Measurements from ENCODE around the gene FBXL15.

Gene FBXL15

GRCh38 chr10:102398172-102399020, 22.2 kb upstream of the FBXL15 start:
- DNase-seq, result no peak

GRCh38 chr10:102399217-102400021, 21.2 kb upstream of the FBXL15 start:
- DNase-seq, result peak; percentile 30 to 78

- no peak for DNase-seq
Measured at GRCh38 chr10:102400076-102400475, 20.6 kb upstream of the FBXL15 start.

DNA sequence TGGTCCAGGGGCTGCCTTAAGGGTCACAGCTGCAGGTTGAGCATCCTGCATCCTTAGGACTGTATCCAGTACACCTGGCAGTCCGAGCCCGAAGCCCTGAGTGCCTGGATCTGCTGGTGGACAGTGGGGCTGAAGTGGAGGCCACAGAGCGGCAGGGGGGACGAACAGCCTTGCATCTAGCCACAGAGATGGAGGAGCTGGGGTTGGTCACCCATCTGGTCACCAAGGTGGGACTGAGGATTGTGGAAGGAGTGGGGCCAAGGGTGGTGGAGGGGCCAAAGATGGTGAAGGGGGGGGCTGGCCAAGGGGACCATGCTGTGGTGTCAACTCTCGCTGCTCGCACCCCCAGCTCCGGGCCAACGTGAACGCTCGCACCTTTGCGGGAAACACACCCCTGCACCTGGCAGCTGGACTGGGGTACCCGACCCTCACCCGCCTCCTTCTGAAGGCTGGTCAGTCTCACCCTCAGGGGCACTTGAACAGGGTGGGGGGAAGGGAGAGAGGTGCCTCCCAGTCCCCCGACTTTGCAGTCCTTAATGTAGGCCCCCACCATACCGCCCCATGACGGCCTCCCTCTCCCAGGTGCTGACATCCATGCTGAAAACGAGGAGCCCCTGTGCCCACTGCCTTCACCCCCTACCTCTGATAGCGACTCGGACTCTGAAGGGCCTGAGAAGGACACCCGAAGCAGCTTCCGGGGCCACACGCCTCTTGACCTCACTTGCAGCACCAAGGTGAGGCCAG, 19.9 kb upstream of the FBXL15 start:
- DNase-seq, result no peak

DNA sequence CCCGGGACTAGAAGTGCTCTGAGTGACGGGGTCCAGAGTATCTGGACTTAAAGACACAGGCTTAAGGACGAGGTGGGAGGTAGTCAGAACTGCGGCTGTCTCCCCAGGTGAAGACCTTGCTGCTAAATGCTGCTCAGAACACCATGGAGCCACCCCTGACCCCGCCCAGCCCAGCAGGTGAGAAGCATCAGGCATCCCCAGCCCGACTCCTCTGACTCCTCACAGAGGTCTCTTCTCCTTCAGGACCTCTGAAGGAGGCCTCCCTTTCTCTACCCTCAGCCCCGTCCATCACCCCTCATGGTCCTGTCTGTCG, 19.3 kb upstream of the FBXL15 start:
- no peak for DNase-seq

DNA sequence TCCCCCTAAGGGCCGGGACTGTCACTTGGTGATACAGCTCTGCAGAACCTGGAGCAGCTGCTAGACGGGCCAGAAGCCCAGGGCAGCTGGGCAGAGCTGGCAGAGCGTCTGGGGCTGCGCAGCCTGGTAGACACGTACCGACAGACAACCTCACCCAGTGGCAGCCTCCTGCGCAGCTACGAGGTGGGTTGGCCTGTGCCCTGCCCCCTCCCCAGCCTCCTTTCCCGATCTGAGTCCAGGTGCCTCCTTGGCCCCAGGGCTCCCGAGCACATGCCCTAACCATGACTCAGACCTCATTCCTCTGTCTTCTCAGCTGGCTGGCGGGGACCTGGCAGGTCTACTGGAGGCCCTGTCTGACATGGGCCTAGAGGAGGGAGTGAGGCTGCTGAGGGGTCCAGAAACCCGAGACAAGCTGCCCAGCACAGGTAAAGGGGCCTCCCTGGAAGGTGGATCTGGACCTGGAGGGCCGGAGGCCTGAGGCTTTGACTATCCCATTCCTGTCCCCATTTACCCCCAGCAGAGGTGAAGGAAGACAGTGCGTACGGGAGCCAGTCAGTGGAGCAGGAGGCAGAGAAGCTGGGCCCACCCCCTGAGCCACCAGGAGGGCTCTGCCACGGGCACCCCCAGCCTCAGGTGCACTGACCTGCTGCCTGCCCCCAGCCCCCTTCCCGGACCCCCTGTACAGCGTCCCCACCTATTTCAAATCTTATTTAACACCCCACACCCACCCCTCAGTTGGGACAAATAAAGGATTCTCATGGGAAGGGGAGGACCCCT, 18.7 kb upstream of the FBXL15 start:
- DNase-seq, result no peak

- DNase-seq, result no peak
Measured at GRCh38 chr10:102402512-102402896, 18.1 kb upstream of the FBXL15 start.

DNA sequence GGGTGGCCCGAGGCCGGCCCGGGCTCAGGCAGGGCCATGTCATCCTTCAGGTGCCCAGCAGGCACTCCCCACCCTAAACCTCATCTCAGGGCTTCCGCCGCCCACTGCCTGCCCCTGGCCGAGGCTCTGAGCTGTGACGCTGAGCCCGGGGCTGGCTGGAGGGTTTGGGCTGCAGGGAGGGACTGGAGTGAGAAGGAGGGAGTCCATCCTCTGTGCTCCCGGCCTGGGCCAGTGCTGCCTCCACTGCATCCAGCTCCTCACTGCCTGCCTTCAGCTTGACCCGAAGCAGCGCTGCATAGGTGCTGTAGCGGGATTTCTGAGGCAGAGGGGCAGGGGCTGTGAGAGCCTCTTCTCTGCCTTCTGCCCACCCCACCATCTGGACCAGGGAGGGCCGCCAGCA, 17.5 kb upstream of the FBXL15 start:
- DNase-seq, result no peak

- DNase-seq, result no peak
Measured at GRCh38 chr10:102404361-102405107, 16.1 kb upstream of the FBXL15 start.

DNA sequence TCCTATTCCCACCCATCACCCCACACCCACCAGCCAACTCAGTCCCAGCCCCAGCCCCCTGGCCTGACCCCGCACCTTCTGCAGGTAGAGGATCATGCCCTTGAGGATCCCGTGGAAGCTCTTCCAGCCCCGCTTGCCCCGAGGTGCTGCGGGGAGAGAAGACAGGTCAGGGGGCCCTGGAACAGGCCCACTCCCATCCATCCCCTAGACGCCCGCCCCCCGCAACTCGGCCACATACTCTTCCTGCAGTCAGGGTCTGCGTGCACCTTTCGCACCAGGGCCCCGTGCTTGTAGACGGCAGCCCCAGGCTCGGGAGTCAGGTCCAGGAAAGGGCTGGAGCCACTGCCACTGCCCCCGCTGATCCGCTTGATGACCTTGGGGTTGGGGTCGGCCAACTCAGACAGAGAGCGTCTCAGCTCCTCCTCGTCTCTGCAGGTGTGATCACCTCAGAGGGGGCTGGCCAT, 15.5 kb upstream of the FBXL15 start:
- DNase-seq, result no peak

DNA sequence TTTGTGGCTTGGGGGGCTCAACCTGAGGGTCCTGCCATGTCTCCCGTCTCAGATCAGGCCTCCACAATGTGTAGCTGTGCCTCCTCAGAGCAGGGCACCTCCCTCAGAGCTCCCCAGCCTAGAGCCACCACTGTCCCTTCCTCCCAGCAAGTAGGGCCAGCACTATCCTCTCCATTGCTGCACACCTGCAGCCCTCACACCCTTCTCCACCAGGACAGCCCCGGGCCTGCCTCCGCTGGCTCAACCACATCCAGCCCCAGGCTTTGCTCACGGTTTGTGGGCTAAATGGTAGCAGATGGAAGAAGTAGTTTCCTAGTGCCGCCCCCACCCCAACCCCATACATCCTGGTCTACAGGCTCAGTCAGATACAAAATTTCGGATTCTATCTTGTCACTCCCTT, 15.0 kb upstream of the FBXL15 start:
- no peak for DNase-seq

DNA sequence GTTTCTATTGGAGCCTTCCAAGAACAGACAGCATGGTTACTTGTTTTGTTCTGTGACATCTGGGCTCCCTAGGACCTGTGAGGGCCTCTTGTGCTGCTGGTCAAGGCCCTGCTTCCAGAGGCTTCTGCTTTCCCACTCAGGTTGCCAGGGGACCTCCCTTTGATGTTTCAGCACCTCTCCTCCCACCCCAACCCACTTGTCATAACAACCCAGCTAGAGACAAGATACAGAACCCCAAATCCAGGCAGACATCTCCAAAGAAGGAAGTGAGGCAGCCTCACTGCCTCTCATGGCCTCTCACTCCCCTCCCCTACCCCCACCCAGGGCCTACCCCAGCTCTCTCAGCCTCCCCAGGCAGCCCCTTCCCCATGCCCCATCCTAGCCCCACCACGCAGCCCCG, 13.8 kb upstream of the FBXL15 start:
- DNase-seq, result no peak

DNA sequence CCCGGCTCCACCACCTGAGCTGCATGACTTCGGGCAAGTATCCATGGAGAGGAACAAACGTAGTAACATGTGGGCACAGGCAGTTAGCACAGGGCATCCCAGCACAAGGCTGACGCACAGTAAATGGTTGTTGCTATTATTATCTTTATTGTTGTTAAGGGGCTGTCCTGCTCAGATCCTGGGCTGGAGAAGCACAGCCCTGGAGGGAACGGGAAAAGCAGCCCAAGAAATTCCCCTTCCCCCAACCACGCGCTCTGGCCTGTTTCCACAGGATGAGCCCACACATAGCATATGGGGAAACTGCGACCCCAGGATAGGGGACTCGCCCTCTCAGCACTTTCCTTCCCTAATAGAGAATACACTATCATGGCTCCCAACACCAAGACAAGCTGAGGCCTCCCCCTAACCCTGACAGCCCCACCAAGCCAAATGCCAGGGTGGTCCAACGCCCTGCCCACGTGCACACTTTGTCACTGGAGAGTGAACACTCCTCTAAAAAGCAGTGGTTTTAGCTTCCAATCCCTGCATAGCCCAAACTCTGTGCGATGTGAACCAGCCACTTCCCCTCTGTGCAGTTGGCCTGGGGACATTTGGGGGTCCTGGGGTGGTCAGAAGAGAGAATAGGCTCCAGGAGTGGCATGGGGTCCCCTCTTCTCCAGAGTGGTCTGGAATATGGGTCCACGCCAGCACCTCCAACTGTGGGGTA, 13.1 kb upstream of the FBXL15 start:
- no peak for DNase-seq

GRCh38 chr10:102408131-102408727, 12.4 kb upstream of the FBXL15 start:
- DNase-seq, result no peak

GRCh38 chr10:102408728-102409603, 11.7 kb upstream of the FBXL15 start:
- no peak for DNase-seq

DNA sequence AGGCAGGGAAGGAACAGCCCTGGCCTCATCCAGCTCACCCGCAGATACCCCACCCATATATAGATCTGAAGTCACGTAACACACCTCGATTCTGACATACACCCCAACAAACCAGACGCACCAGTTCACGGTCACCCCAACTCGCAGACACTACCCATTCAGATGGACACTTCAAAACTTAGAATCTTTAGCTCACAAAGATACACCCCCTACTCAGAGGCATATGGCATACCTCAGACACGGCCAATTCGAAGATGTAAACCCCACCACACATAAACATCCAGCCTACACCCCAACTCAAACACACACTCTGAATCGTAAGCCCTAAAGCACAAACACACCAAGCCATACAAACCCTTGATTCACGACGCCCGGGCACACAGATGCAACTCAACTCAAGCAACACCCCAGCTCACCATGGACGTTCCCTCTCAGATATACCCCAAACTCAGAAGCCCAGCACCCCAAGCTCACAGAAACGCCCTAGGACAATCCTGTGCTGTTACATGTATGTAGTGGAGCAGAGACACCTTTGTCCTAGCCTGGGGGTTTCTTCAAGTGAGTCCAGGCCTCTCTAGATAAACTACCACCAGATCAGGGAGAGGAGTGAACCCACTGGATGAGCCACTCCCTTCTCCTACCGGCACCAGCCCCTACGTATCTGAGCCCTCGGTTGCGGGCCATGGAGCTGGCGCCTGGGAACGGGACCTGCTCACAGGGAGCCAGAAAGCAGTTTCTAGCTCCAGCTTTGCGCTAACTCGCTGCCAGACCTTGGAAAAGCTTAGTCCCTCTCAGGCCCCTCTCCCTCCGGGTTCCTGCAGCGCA, 10.8 kb upstream of the FBXL15 start:
- no peak for DNase-seq

DNA sequence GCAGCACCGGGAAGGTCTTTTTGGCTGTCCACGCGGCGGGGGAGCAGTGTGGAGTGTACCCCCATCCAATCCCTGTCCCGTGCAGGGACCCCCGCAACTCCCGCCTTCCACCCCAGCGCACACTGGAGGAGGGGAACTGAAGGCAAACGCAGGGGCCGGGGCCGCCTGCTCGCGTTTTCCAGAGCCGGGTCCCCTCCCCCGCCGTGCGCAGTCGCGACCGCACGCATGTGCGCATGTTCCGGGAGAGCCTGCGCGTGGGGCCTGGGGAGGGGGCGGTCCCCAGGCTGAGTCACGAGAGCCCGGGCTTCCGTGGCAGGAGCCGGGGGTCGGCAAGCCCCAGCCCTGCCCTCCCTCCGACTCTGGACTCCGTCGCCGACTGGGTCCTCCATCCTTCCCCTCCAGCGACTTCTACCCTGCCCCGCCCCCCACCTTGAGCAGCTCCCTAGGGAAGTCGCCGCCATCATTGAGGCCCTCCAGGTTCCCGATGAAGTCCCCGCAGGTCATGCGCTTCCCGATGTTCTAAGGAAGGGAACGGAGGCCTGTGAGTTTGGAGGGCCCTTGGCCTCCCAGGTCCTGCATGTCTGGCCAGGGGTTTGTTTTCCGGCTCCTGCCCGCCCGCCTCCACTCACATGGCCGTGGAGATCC, 10.1 kb upstream of the FBXL15 start:
- no peak for DNase-seq

All from NCI-H446 (cell line).